Measurements from ENCODE around the gene PPY. TPM values are rescaled to one million over a fixed set of nuclear protein-coding genes. Genes with fewer than 3 reads are reported as not detected.

PPY gene
- total and polyA plus RNA-seq, 10 donors, result not detected

GRCh38 chr17:43982171-43982570 lies 39.9 kb upstream of the PPY start:
- no peak overlapping the region for H3K4me3 ChIP-seq
- 77 to 91% (median 86%) methylated on average over 2 of the region's 2 CpGs for WGBS, 5 donors

GRCh38 chr17:43979671-43980070 lies 37.4 kb upstream of the PPY start:
- intact Hi-C loops (cut with DNase I; ENCODE audit: low total_unique reads), result no loop called here
- Histone ChIP-seq H3K36me3 (no peaks in the 10 kb centered on the region), H3K9me3 (no peaks in the 10 kb centered on the region), H3K27ac (no peak overlapping the region), H3K4me1 (peaks cover 0 to 16% (median 11%) of the 10 kb centered on the region in 6 donors), H3K27me3 (replicated peaks in 1 of 7) (peaks cover 0 to 68% (median 31%) of the 10 kb centered on the region in 7 donors), H3K4me3 (no peak overlapping the region)
- 86 to 92% (median 90%) methylated on average over 4 of the region's 4 CpGs for WGBS, 5 donors
- TF ChIP-seq POLR2AphosphoS5 (IDR thresholded peaks at IDR 0.05) (no peak), CTCF (IDR thresholded peaks at IDR 0.05 in 8 of 11, conservative IDR thresholded peaks at IDR 0.05 in 3 of 11) (no peak), POLR2A (IDR thresholded peaks at IDR 0.05) (no peak)
- DNase-seq, result no peak

More at GRCh38 chr17:43982171-43982570, 39.9 kb upstream of the PPY start:
- DNase-seq, result no peak
- H3K9me3 ChIP-seq, result no peaks in the 10 kb centered on the region
- intact Hi-C loops (cut with DNase I; ENCODE audit: low total_unique reads), result no loop called here
- TF ChIP-seq CTCF (IDR thresholded peaks at IDR 0.05 in 8 of 11, conservative IDR thresholded peaks at IDR 0.05 in 3 of 11) (no peak), POLR2AphosphoS5 (IDR thresholded peaks at IDR 0.05) (no peak), POLR2A (IDR thresholded peaks at IDR 0.05) (no peak)
- H3K4me1 ChIP-seq, result peaks cover 0 to 16% (median 11%) of the 10 kb centered on the region in 6 donors
- peaks cover 0 to 82% (median 38%) of the 10 kb centered on the region in 7 donors for H3K27me3 ChIP-seq (replicated peaks in 1 of 7)
- H3K27ac ChIP-seq, result no peak overlapping the region
- no peaks in the 10 kb centered on the region for H3K36me3 ChIP-seq

- Histone ChIP-seq H3K27ac (no peak overlapping the region), H3K36me3 (no peaks in the 10 kb centered on the region), H3K27me3 (replicated peaks in 1 of 7) (peaks cover 0 to 68% (median 25%) of the 10 kb centered on the region in 7 donors), H3K9me3 (no peaks in the 10 kb centered on the region), H3K4me3 (no peak overlapping the region), H3K4me1 (peaks cover 0 to 11% (median 8%) of the 10 kb centered on the region in 6 donors)
- TF ChIP-seq POLR2A (IDR thresholded peaks at IDR 0.05), result no peak
- no peak for TF ChIP-seq POLR2AphosphoS5 (IDR thresholded peaks at IDR 0.05)
- no peak for TF ChIP-seq CTCF (IDR thresholded peaks at IDR 0.05 in 8 of 11, conservative IDR thresholded peaks at IDR 0.05 in 3 of 11)
- 80 to 84% (median 82%) methylated on average over 7 of the region's 7 CpGs for WGBS, 5 donors
- intact Hi-C loops (cut with DNase I; ENCODE audit: low total_unique reads), result no loop called here
- DNase-seq, result no peak
These were observed 36.7 kb upstream of the PPY start for GRCh38 chr17:43979011-43979410.

GRCh38 chr17:43978078-43978477 lies 35.8 kb upstream of the PPY start:
- Histone ChIP-seq H3K27ac (no peak overlapping the region), H3K27me3 (replicated peaks in 1 of 7) (peaks cover 0 to 68% (median 19%) of the 10 kb centered on the region in 7 donors), H3K4me3 (no peak overlapping the region), H3K36me3 (no peaks in the 10 kb centered on the region), H3K9me3 (no peaks in the 10 kb centered on the region), H3K4me1 (peaks cover 0 to 1% (median 0%) of the 10 kb centered on the region in 6 donors)
- 72 to 82% (median 78%) methylated on average over 2 of the region's 2 CpGs for WGBS, 5 donors
- intact Hi-C loops (cut with DNase I; ENCODE audit: low total_unique reads), result no loop called here
- no peak for DNase-seq
- TF ChIP-seq CTCF (IDR thresholded peaks at IDR 0.05 in 8 of 11, conservative IDR thresholded peaks at IDR 0.05 in 3 of 11) (no peak), POLR2A (IDR thresholded peaks at IDR 0.05) (no peak), POLR2AphosphoS5 (IDR thresholded peaks at IDR 0.05) (no peak)
